Measurements from ENCODE around the gene TNRC6C.

The TNRC6C gene

GRCh38 chr17:78092794-78093324 is 134.4 kb downstream of the TNRC6C start:
- DNase-seq, result no peak

- DNase-seq, result no peak
These were observed 136.5 kb downstream of the TNRC6C start for GRCh38 chr17:78095035-78095434.

GRCh38 chr17:78096093-78096492 is 137.6 kb downstream of the TNRC6C start:
- DNase-seq, result no peak

- no peak for DNase-seq
These were observed 142.6 kb downstream of the TNRC6C start for GRCh38 chr17:78101112-78101511.

- DNase-seq, result no peak
These were observed 143.0 kb downstream of the TNRC6C start for GRCh38 chr17:78101542-78101941.

GRCh38 chr17:78103311-78103710 is 144.8 kb downstream of the TNRC6C start:
- DNase-seq, result no peak

- DNase-seq, result no peak
These were observed 146.0 kb downstream of the TNRC6C start for GRCh38 chr17:78104540-78104941.

GRCh38 chr17:78105101-78105500 is 146.6 kb downstream of the TNRC6C start:
- DNase-seq, result no peak

- no peak for DNase-seq
These were observed 147.0 kb downstream of the TNRC6C start for GRCh38 chr17:78105551-78105950.

- DNase-seq, result no peak
These were observed 147.7 kb downstream of the TNRC6C start for GRCh38 chr17:78106211-78106610.

GRCh38 chr17:78107457-78107856 is 149.0 kb downstream of the TNRC6C start:
- no peak for DNase-seq

GRCh38 chr17:78107976-78108725 is 149.6 kb downstream of the TNRC6C start:
- DNase-seq, result no peak

GRCh38 chr17:78108726-78109488 is 150.4 kb downstream of the TNRC6C start:
- no peak for DNase-seq

GRCh38 chr17:78109489-78109761 is 150.9 kb downstream of the TNRC6C start:
- DNase-seq, result no peak

GRCh38 chr17:78110363-78111015 is 152.0 kb downstream of the TNRC6C start:
- peak in 1 of 5 experiments; percentile 12 for DNase-seq

GRCh38 chr17:78111016-78111726 is 152.7 kb downstream of the TNRC6C start:
- no peak for DNase-seq

GRCh38 chr17:78111727-78112517 is 153.4 kb downstream of the TNRC6C start:
- peak in 1 of 5 experiments; percentile 8 for DNase-seq

- DNase-seq, result peak; percentile 61 to 72 (median 69)
These were observed 154.3 kb downstream of the TNRC6C start for GRCh38 chr17:78112518-78113471.

GRCh38 chr17:78113804-78114785 is 155.6 kb downstream of the TNRC6C start:
- DNase-seq, result peak in 2 of 5 experiments; percentile 47 to 87

All from T-helper 2 cell (primary cell).